ENCODE measurements around the gene ZBP1. TPM values are rescaled to one million over a fixed set of nuclear protein-coding genes. Genes with fewer than 3 reads are reported as not detected.

ZBP1 gene
- total and polyA plus RNA-seq, 10 of the 15 experiments (the other 5 are each of a cell fraction or from before 2014, with no cell fraction given) = 0.93 to 10.6 (median 4.8) TPM

- Histone ChIP-seq H3K4me3 (no peak overlapping the region), H2AFZ (ENCODE audit: control insufficient read depth, low read depth, low read length) (no peak overlapping the region), H3K27ac (ENCODE audit: control insufficient read depth, insufficient read depth) (no peak overlapping the region), H3K27me3 (replicated peaks in 1 of 2; ENCODE audit: control insufficient read depth in 2 of 2, insufficient read depth in 2 of 2, low read length in 1 of 2) (no peaks in the 10 kb centered on the region), H3K4me2 (ENCODE audit: control insufficient read depth, insufficient read depth) (no peak overlapping the region), H3K9ac (ENCODE audit: control insufficient read depth, insufficient read depth, low read length) (no peak overlapping the region), H3K79me2 (ENCODE audit: control insufficient read depth, insufficient read depth, low read length) (no peaks in the 10 kb centered on the region), H3K9me3 (replicated peaks; ENCODE audit: control insufficient read depth, insufficient read depth, low read length) (no peaks in the 10 kb centered on the region), H3K36me3 (ENCODE audit: control insufficient read depth in 2 of 2, insufficient read depth in 2 of 2, low read length in 1 of 2) (no peaks in the 10 kb centered on the region), H3K4me1 (ENCODE audit: control insufficient read depth, insufficient read depth, low read length) (no peaks in the 10 kb centered on the region), H4K20me1 (ENCODE audit: control insufficient read depth, insufficient read depth) (no peaks in the 10 kb centered on the region)
- POLR2A ChIA-PET = no interaction called here
- TF ChIP-seq SREBF2 (IDR thresholded peaks at IDR 0.05; ENCODE audit: low read length) (no peak), SP1 (IDR thresholded peaks at IDR 0.05; ENCODE audit: low read depth, low read length) (no peak), SIN3A (IDR thresholded peaks at IDR 0.05; ENCODE audit: low read depth, low read length) (no peak), IKZF2 (IDR thresholded peaks at IDR 0.05) (no peak), ZNF207 (IDR thresholded peaks at IDR 0.05; ENCODE audit: borderline replicate concordance) (no peak), YBX1 (IDR thresholded peaks at IDR 0.05) (no peak), STAT3 (IDR thresholded peaks at IDR 0.05; ENCODE audit: low read depth, low read length) (no peak)
- TF ChIP-seq, protein P1, sequence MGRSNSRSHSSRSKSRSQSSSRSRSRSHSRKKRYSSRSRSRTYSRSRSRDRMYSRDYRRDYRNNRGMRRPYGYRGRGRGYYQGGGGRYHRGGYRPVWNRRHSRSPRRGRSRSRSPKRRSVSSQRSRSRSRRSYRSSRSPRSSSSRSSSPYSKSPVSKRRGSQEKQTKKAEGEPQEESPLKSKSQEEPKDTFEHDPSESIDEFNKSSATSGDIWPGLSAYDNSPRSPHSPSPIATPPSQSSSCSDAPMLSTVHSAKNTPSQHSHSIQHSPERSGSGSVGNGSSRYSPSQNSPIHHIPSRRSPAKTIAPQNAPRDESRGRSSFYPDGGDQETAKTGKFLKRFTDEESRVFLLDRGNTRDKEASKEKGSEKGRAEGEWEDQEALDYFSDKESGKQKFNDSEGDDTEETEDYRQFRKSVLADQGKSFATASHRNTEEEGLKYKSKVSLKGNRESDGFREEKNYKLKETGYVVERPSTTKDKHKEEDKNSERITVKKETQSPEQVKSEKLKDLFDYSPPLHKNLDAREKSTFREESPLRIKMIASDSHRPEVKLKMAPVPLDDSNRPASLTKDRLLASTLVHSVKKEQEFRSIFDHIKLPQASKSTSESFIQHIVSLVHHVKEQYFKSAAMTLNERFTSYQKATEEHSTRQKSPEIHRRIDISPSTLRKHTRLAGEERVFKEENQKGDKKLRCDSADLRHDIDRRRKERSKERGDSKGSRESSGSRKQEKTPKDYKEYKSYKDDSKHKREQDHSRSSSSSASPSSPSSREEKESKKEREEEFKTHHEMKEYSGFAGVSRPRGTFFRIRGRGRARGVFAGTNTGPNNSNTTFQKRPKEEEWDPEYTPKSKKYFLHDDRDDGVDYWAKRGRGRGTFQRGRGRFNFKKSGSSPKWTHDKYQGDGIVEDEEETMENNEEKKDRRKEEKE (IDR thresholded peaks at IDR 0.05) = no peak
- TF ChIP-seq, protein P2, sequence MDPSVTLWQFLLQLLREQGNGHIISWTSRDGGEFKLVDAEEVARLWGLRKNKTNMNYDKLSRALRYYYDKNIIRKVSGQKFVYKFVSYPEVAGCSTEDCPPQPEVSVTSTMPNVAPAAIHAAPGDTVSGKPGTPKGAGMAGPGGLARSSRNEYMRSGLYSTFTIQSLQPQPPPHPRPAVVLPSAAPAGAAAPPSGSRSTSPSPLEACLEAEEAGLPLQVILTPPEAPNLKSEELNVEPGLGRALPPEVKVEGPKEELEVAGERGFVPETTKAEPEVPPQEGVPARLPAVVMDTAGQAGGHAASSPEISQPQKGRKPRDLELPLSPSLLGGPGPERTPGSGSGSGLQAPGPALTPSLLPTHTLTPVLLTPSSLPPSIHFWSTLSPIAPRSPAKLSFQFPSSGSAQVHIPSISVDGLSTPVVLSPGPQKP (IDR thresholded peaks at IDR 0.05; ENCODE audit: low read depth, low read length) = no peak
- TF ChIP-seq, protein P3, sequence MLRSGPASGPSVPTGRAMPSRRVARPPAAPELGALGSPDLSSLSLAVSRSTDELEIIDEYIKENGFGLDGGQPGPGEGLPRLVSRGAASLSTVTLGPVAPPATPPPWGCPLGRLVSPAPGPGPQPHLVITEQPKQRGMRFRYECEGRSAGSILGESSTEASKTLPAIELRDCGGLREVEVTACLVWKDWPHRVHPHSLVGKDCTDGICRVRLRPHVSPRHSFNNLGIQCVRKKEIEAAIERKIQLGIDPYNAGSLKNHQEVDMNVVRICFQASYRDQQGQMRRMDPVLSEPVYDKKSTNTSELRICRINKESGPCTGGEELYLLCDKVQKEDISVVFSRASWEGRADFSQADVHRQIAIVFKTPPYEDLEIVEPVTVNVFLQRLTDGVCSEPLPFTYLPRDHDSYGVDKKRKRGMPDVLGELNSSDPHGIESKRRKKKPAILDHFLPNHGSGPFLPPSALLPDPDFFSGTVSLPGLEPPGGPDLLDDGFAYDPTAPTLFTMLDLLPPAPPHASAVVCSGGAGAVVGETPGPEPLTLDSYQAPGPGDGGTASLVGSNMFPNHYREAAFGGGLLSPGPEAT (IDR thresholded peaks at IDR 0.05; ENCODE audit: low read depth) = no peak
- TF ChIP-seq, protein P4, sequence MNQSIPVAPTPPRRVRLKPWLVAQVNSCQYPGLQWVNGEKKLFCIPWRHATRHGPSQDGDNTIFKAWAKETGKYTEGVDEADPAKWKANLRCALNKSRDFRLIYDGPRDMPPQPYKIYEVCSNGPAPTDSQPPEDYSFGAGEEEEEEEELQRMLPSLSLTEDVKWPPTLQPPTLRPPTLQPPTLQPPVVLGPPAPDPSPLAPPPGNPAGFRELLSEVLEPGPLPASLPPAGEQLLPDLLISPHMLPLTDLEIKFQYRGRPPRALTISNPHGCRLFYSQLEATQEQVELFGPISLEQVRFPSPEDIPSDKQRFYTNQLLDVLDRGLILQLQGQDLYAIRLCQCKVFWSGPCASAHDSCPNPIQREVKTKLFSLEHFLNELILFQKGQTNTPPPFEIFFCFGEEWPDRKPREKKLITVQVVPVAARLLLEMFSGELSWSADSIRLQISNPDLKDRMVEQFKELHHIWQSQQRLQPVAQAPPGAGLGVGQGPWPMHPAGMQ (IDR thresholded peaks at IDR 0.05; ENCODE audit: borderline replicate concordance) = no peak
- ATAC-seq (no peak), DNase-seq (ENCODE audit: low read depth, low spot score) (no peak), FAIRE-seq (no peak)
- CTCF ChIA-PET = no interaction called here
- no TSS peak for BruUV-seq (replicated peaks)
- in situ Hi-C loops (cut with MboI) (loop anchor here (5.0 kb wide), 1 partner anchor 524 kb away; no protein-coding TSS in a partner anchor), intact Hi-C loops (cut with micrococcal nuclease; ENCODE audit: unreplicated experiment) (no loop called here)
- 8% methylated on average over 8 of the region's 8 CpGs for WGBS (ENCODE audit: insufficient coverage, insufficient replicate concordance, low lambda C conversion rate, missing lambda C conversion rate)
- RAD21 ChIA-PET (ENCODE audit: unreplicated experiment) = interaction anchor here (1.1 kb wide), 1 partner anchor 24 kb away, joined by 4 read pairs; no protein-coding TSS in a partner anchor
- SMC1A ChIA-PET (ENCODE audit: uncharacterized antibody, unreplicated experiment) = interaction anchor here (1.0 kb wide), 1 partner anchor 18 kb away, joined by 4 read pairs; no protein-coding TSS in a partner anchor
Observed at GRCh38 chr20:57658447-57658832, 38.2 kb upstream of the ZBP1 start.
